NOMO-1 (cell line): ENCODE measurements around the gene CCDC57.

Experiments
- DNase-seq, 2 experiments: peaks; one replicate each; lab custom pipeline; 2025; ENCODE audit not compliant: unreplicated experiment in 2 of 2; lab: John Stamatoyannopoulos, UW

The CCDC57 gene

DNA sequence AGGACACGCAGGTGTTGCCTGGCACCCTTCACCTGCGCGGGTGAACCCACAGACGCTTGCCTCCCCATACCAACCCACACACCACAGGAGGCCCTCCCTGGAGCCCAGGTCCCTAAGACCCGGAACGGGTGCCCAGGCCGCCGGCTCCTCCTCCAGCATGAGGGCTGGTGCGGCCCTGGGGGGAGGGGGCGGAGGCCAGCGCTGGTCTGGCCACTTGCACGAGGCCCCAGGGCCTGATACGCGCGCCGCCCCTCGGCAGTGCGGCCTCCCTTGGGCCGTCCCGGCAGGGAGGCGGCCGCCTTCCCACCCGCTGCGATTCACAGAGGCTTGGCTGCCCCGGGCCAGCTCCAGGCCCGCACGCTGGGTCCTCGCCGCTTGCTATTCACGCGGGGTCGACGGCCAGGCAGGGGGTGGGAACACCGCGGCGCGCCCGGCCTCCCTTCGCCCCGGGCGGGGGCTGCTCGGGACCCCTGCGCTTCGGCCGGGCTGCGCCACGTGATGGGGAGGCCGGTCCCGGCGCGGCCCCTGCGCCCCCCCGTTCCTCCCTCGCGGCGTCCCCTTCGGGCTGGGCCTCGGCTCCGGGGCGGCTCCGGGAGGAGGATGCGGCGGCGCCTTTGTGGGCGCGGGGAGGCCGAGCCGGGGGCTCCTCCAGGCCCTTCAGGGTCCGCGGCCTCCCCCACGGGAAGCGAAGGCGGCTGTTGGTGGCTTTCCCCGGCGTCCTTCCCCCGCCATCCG is 115.3 kb downstream of the CCDC57 start:
- peak in 1 of 2 experiments; percentile 36 for DNase-seq

DNA sequence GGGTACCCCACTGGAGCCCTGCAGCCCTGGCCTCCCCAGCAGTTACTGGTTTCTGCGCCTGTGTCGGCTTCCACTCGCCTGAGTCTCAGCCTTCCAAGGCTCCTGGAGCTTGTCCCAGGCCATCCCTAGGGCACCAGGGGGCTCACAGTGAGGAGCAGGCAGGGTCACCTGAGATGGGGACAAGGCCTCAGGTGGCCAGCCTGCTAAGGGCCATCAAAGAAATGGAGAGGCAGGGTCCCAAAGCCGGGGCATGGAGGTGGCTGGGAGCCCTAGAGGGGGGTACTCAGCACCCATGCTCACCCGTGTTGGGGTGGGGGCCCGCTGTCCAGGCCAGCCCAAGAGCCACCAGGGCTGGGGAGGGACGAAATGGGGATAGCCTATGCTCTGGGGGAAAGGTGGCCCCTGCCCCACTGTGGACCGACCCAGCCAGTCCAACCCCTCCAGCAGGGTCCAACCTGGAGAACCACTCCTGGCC is 115.9 kb downstream of the CCDC57 start:
- DNase-seq = no peak

DNA sequence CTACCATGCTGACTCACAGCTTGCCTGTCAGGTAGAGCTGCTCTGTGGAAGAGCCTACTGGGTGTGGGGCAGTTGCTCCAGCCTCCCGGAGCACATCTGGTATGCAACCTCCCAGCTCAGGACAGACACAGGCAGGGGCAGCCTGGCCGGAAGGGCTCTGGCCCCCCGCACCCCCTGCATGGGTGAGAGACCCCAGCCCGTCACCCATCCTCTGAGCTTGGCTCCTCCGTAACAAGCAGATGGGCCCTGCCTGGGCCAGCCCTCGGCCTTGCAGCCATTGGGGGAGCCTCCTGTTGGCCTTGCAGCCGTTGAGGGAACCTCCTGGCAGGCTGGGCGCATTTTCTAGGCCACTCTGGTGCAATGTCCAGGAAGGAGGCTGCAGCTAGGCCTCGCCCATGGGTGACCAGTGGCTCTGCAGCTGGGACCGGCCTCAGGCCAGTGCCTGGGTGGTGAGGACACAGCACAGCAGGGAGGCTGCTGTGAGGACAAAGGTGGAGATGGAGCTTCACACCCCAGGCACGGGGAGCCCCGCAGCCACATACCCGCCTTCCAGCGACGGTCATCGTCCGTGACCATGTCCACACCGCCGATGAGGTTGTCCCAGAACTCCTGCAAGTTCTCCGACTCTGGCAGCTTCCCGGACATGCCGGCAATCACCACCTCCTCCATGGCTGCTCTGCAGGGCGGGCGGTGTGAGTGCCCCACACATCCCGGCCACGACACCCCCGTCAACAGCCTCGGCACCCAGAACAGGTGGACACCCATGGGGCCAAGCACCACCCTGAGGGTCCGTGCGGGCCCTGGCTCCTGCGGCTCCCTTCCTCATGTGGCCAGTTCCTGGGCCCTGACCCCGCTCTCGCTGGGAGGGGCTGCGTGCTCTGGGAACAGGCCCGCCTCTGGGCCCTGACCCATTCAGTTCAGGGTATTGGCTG is 116.6 kb downstream of the CCDC57 start:
- DNase-seq = no peak

DNA sequence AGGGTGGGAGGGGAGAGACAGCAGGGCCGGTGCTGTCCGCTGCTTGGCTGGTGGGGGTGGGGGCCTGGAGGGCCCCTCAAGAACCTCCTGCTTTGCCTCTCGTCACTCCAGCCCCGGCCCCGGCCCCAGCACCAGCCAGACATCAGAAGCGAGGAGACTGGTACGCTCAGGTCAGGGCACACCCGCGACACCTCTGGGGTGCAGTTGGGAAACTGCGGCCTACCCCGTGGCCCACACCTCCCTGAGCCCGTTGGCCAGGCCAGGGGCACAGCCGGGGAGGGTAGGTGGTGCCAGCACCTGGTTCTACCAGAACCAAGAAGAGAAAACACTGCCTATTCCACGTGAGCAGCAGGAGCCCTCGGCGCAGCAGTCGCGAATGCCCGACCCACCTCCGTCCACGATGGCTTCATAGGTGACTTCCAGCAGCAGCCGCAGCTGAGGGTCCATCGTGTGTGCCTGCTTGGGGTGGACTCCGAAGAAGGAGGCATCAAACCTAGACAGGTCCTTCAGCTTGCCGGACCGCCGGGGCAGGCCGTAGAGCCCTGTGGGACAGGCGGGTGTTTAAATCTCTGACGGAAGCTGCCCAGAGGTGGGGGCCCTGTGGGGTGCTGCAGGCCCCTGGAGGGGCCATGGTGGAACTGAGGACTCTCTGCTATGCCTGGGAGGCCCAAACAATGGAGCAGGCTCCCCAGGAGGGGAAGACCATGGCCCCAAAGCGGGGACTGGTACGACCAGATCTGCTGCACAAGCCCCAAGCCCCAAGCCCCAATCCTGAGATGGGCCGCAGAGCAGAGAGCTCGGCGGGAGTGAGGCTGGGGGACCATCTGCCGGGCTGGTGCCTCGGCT is 117.5 kb downstream of the CCDC57 start:
- DNase-seq = no peak

DNA sequence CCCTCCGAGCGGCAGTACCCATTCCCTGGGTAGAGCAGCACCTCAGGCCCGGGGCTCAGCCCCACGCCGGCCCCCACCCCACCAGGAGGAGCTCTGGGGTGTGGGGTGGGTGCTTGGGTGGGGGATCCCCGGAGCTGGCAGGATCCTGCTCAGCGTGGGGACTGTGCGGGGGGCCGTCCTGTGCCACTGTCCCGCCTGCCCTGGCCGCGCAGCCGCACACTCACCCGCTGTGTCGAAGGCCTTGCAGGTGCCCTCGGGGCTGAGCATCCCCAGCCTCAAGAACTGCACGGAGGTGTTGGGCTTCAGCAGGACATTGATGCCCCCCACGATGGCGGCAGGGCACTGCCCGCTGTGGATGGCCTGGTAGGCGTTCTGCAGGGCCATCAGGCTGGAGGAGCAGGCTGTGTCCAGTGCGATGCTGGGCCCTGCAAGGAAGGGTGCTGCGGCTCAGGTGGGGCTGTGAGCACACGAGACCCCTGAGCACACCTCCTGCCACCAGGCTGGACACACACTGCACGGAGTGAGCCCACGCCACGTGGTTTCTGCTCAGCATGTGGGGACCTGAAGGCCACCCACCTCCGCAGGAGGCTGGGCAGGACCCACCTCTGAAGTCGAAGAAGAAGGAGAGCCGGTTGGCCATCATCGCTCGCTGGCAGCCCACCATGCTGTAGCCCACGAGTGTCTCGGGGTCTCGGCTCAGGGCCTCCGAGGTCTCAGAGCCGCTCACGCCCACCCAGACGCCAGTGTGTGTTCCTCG is 119.5 kb downstream of the CCDC57 start:
- no peak for DNase-seq

DNA sequence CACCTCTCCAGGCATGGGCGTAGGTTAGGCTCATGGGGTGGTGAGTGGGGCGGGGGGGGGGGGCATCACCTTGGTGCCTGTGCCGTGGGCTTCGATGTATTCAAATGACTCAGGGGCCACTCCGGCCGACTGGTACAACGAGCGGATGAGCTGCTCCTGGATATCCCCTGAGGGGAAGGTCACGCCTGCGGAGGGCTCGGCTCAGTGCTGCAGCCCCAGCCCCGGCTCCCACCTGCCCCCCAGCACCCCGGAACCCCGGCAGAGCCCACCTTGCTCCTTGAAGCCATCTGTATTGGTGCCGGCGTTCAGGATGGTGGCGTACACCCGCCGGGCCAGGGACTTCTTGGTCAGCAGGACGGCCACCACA is 120.0 kb downstream of the CCDC57 start:
- no peak for DNase-seq

DNA sequence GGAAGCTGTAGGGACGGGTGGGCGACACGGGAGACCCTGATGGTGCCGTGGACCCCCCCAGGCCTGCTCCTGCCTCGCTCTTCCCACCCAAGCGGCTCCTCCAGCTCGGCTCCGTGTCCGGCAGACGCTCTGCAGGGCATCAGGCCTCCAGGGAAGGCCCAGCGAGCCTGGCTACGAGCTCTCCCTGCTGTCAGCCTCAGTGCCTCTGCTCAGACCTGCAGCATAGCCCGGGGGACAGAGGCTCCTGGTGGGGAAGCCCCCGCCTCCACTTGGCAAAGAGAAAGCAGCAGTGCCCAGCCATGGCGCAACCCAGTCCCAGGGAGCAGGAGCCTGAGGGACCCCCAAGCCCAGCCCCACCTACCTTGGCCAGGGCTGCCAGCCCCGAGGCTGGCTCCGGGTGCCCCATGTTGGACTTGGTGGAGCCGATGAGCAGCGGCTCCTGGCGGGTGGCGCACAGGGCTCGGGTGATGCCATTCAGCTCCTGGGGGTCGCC is 120.5 kb downstream of the CCDC57 start:
- no peak for DNase-seq

DNA sequence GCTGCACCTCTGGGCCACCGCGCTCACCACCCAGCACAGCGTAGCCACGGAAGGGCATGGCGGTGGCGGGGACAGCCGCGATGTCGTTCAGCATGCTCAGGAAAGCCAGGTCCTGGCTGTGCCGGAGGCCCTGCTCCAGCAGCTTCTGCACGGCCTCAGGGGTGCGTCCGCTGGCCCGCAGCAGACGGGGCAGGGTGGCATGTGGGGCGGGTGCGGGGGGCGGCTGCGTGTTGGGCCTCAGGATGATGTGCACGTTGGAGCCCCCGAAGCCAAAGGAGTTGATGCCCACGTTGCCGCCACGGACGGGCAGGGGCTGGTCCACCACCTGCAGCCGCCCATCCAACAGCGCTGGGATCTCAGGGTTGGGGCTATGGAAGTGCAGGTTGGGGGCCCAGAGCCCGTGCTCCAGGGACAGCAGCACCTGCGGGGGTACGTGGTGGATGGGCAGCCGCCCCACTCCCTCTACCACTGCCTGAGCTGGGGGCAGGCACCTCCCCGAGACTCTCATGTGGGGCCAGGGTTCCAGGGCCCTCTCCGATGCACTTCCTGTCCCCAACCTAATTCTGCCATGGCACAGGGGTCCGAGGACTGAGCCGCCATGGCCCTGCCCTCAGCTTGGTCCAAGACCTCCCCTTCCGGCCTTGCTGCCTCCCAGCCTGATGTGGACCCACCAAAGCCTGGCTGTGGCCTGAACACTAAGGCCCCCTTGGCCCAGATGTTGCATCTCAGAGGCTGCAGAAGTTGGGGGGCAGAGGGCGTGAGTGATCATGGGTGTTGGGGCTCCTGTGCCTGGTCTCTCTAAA is 121.2 kb downstream of the CCDC57 start:
- no peak for DNase-seq

DNA sequence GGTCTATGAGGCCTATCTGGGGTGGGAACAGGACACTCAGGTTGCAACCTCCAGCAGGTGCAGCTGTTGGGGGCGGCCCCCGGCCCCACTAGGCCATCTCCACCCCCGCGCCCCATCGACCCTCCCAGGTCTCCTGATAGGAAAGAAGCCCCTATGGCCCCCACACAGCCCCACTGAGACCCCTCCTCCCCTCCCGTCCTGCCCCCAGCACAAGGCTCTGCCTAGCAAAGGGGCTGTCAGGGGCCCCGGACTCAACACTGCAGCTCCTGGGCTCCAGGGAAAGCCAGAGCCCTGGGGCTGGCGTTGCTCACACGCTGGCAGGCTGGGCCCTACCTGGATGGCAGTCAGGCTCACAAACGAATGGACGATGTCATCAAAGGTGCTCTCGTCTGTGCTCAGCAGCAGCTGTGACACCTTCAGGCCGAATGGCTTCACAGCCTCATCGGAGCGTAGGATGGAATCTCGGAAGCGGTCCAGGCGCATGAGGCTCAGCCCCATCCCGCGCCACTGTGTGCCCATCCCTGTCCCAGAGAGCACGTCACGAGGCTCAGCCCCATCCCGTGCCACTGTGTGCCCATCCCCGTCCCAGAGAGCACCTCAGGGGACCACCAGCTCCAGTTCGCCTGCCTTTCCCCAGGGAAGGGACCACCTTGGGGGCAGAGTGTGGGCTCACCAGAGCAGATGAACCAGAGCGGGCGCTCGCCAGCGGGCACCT is 121.9 kb downstream of the CCDC57 start:
- no peak for DNase-seq

DNA sequence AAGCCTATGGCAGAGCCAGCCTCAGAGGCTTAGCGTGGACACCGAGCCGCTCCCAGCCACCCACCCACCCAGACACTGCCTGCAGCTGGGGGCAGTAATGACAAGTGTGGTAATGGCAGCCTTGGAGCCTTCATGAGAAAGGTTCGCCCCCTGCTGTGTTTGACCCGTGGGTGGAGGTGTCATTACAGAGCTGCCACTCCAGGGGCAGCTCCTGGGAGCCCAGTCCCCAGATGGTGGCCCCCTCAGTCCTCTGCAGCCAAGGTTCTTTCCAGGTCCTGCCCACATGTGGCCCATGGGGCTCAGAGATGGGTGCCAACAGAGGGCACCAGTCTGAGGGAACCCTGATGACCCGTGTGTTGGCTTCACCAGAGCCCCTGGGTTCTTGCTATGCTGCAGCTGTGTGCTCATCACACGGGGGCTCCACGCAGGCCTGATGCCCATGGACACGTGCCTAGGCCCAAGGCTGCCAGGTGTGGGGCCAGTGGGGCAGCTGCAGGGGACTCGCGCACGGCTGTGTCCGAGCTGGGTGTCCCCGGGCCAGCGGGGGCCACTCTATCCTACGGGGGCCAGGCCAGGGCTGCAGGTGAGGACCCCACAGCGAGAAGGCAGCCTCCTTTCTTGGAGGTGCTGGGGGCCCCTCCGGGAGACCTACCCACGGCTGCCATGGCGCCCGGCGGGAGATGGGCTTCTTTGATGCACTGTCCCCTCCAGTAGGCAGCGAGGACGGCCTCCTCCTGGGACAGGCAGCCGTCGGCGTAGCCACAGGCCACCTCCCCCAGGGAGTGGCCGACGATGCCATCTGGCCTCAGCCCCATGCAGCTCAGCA is 122.7 kb downstream of the CCDC57 start:
- DNase-seq = no peak

DNA sequence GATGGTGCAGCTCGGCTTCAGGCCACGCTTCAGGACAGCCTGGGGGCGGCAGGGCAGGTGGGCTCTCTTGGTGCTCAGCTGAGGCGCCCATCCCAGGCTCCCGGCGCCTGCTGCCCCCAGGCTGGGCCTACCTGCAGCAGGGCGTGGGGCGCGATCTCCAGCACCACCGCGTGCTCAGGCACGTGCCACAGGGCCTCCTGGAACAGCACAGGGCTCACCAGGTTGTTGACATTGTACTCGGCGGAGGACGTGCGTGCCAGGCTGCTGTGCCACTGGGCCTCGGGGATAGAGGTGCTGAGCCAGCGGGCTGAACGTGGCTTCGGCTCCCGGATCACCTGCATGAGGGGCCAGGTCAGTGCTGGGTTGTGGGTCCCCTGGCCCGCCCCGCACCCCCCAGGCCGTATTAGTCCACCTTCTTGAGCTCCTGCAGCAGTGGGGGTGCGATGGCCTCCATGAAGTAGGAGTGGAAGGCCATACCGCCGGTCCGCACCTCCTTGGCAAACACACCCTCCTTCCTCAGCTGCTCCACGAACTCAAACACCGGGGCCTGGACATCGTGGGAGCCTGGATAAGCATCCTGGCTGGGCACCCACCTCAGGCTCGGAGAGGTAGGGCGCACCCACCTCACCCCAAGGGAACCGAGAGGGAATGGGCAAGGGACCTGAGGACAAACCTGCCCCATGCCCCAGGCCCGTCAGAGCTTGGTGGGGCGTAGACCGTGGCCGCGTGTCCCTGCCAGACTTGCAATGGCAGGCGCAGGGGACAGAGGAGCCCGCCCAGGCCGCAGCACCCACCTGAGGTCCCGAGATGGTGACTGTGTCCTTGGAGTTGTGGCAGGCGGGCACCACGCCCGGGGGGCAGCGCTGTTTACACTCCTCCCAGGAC is 123.6 kb downstream of the CCDC57 start:
- no peak for DNase-seq

DNA sequence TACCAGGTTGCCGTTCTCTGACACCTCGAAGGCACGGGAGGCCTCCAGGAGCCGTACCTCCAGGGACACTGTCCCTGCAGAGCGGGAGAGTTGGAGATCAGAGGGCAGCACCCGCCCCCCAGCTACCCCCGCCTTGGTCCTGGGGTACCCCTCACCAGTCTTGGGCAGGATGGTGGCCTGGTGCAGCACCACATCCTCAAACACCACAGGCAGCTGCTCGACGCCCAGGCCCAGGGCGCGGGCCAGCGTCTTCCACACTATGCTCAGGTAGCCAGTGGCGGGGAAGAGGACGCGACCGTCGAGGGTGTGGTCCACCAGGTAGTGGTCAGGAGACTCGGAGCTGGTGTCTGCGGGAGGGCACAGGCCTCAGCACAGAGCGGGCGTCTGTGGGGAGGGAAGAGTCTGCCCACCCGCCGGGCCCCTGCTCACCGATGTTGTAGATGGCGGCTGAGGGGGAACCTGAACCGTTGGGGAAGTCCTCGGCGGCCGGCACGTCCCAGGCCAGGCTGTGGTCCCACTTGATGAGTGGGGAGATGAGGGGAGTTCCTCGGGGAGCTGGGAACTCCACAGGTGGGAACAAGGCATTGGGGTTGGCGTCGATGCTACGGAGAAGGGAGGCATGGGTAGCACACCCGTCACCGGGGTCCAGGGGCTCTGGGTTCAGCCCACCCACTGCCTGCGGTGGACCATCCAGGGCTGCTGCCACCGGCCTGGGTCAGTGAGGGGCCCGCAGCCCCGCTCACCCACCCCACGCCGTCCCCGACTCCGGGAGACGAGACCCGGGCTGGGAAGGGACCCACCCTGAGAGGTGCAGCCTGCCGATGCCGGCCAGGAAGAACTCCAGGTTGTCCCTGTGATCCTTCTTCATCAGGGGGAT is 124.4 kb downstream of the CCDC57 start:
- no peak for DNase-seq

DNA sequence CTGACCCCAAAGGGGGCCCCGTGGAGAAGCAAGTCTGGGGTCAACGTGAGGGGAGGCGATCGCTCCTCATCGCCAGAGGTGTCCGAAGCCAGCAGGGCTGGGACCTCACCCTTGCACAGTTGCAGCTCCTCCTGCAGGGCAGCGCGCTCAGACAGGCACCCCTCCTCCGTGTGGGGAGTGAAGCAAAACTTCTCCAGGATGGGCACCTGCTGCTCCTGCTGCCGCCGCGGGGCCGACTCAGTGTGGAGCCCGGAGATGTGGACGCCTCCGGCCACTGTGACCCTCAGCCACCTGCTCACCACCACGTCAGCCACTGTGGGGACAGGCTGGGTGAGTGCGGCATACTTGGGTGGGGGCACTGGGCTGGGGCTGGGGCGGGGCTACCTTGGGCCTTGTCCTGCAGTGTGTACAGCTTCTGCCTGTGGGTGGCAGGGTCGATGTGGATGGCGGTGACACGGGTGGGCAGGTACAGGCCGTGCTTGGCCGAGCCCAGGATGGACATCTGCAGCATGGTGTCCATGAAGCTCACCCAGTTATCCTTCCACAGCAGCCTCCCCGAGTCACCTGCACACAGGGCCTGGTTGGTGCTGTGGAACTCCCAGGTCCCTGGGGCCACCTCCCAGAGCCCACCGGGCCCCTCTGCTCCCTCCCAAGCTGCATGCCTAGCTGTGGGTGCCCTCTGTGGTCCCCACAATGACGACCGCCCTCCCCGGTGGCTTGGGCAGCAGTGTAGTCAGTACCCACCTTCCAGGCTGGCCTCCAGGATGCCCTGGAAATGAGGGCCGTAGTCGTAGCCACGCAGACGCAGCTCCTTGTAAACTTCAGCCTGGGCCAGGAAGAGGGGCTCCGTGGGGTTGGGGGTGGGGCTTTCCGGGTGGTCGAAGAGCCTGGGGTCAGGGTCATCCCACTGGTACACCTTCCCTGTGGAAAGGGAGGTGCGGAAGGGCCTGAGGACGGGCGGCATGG is 125.4 kb downstream of the CCDC57 start:
- DNase-seq = no peak

DNA sequence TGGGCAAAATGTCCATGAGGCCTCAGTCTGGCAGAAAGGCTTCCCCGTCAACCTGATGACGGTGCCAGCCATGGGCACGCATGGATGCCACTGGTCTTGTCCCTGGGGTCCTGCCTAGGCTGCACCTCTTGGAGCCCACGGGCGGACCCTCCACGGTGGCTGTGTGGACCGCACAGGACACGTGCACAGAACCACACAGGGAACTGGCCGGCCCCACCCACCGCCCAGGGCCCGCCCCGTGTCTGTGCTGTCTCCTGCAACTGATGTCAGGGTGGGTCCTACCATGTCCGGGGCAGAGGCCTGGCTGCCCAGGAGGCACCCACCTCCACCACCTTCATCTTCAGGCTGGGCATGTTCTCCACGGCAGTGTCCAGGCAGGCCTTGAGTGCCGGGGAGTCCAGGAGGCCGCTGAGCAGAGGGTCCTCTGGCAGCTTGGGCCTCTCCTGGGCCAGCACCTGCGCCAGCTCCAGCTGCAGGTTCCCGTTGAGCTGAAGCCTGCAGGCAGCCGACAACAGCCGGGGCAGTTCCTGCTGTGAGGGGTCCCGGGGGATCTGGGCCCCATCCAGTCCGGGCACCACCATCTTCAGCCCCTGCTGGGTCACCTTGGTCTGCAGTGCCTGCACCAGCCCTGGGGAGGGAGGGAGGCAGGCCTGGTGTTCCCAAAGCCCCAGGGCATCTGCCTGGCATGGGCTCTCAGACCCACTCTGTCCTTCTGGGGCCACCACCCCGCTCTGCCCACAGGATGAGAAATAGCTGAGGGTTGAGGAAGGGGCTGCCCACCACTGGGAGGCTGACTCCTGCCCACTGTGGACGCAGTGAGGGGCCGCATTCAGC is 126.5 kb downstream of the CCDC57 start:
- DNase-seq = no peak
